IMR-90 (cell line): ENCODE measurements around the gene PPIL4. TPM values are rescaled to one million over a fixed set of nuclear protein-coding genes. Genes with fewer than 3 reads are reported as not detected.

Source experiments
- ATAC-seq: fragments of 200-7000 bp; cut with Tn5 transposase; 2 replicates; pipeline ENCODE4 v1.9.1; 2020; ENCODE audit warnings: low read depth, mild to moderate bottlenecking, moderate library complexity
- BruUV-seq: library from RNA; stranded (reverse); fragments of 400-500 nt; replicated peaks from 2 replicates; lab custom pipeline; 2021; lab: Mats Ljungman, UMichigan
- CTCF ChIA-PET: fragments of 300-600 bp; formaldehyde crosslinking; extraction: SDS; loops from one replicate; lab custom pipeline; 2021; ENCODE audit warnings: antibody characterized with exemption; lab: Yijun Ruan, JAX
- POLR2A ChIA-PET: fragments of 300-600 bp; sonication (Branson Sonifier 250); formaldehyde crosslinking; loops from one replicate; lab custom pipeline; 2022; ENCODE audit warnings: antibody characterized with exemption; ENCODE audit not compliant: unreplicated experiment; lab: Charles Lee
- DNase-seq: peaks from one replicate; pipeline ENCODE4 v3.0.0; 2013
- H2AFZ ChIP-seq: replicated peaks from 2 replicates; pipeline ENCODE3; 2013; ENCODE audit warnings: low read length, mild to moderate bottlenecking; ENCODE audit not compliant: poor library complexity
- H2AK5ac ChIP-seq: 2 replicates; pipeline ENCODE4 v1.6.1; 2013; ENCODE audit warnings: low read depth, low read length, inconsistent platforms
- H2AK9ac ChIP-seq: replicated peaks from 2 replicates; pipeline ENCODE3; 2013; ENCODE audit warnings: mild to moderate bottlenecking, low read depth, low read length, moderate library complexity; ENCODE audit not compliant: poor library complexity
- H2BK120ac ChIP-seq: 2 replicates; pipeline ENCODE4 v1.6.1; 2013; ENCODE audit warnings: low read depth, low read length, inconsistent platforms
- H2BK15ac ChIP-seq: 3 replicates; pipeline ENCODE4 v1.6.1; 2013; ENCODE audit warnings: low read depth, low read length, inconsistent platforms
- H2BK20ac ChIP-seq: 2 replicates; pipeline ENCODE4 v1.6.1; 2013; ENCODE audit warnings: low read depth, mild to moderate bottlenecking, inconsistent platforms, low read length, moderate library complexity
- H2BK5ac ChIP-seq: 2 replicates; pipeline ENCODE4 v1.6.1; 2013; ENCODE audit warnings: mild to moderate bottlenecking, low read depth, low read length, inconsistent platforms; ENCODE audit not compliant: poor library complexity, severe bottlenecking
- H3K14ac ChIP-seq: replicated peaks from 2 replicates; pipeline ENCODE4 v1.6.1; 2013; ENCODE audit warnings: low read depth, low read length, inconsistent platforms
- H3K18ac ChIP-seq: 2 replicates; pipeline ENCODE4 v1.6.1; 2013; ENCODE audit warnings: low read depth, low read length, control low read depth
- H3K23ac ChIP-seq: 2 replicates; pipeline ENCODE4 v1.6.1; 2013; ENCODE audit warnings: low read depth, low read length, inconsistent platforms
- H3K27ac ChIP-seq: 2 replicates; pipeline ENCODE4 v1.5.1; 2013; ENCODE audit warnings: mild to moderate bottlenecking, control low read depth, low read length; ENCODE audit not compliant: insufficient read depth
- H3K27me3 ChIP-seq: 2 replicates; pipeline ENCODE4 v1.6.1; 2013; ENCODE audit warnings: low read length; ENCODE audit not compliant: control insufficient read depth, insufficient read depth
- H3K36me3 ChIP-seq: 2 replicates; pipeline ENCODE4 v1.6.1; 2013; ENCODE audit warnings: low read length, mixed read lengths; ENCODE audit not compliant: control insufficient read depth, insufficient read depth
- H3K4ac ChIP-seq: 2 replicates; pipeline ENCODE4 v1.6.1; 2013; ENCODE audit warnings: low read depth, low read length, inconsistent platforms
- H3K4me1 ChIP-seq: 2 replicates; pipeline ENCODE4 v1.6.1; 2013; ENCODE audit warnings: low read length, mixed read lengths; ENCODE audit not compliant: control insufficient read depth, insufficient read depth
- H3K4me2 ChIP-seq: 2 replicates; pipeline ENCODE4 v1.6.1; 2013; ENCODE audit warnings: low read depth, mild to moderate bottlenecking, control low read depth, low read length, moderate library complexity
- H3K4me3 ChIP-seq: 2 replicates; pipeline ENCODE4 v1.5.1; 2013; ENCODE audit warnings: low read depth, mild to moderate bottlenecking, control low read depth, low read length, moderate library complexity; ENCODE audit not compliant: insufficient read depth
- H3K56ac ChIP-seq: 2 replicates; pipeline ENCODE4 v1.6.1; 2013; ENCODE audit warnings: low read length, inconsistent platforms; ENCODE audit not compliant: insufficient read depth; ENCODE audit errors: extremely low read depth
- H3K79me1 ChIP-seq, 2 experiments: 2 replicates each; pipeline ENCODE4 v1.6.1; 2013; ENCODE audit warnings: low read length in 2 of 2, inconsistent platforms in 1 of 2, low read depth in 1 of 2
- H3K9ac ChIP-seq: 2 replicates; pipeline ENCODE4 v1.6.1; 2013; ENCODE audit warnings: low read depth, low read length, control low read depth
- H3K9me1 ChIP-seq: 2 replicates; pipeline ENCODE4 v1.6.1; 2013; ENCODE audit warnings: low read length, inconsistent platforms; ENCODE audit not compliant: insufficient read depth
- H3K9me3 ChIP-seq: 2 replicates; pipeline ENCODE4 v1.6.1; 2013; ENCODE audit warnings: low read length; ENCODE audit not compliant: control insufficient read depth, insufficient read depth
- H4K20me1 ChIP-seq: 2 replicates; pipeline ENCODE4 v1.6.1; 2013; ENCODE audit warnings: low read length, inconsistent platforms; ENCODE audit not compliant: insufficient read depth
- H4K5ac ChIP-seq: 2 replicates; pipeline ENCODE4 v1.6.1; 2013; ENCODE audit warnings: mild to moderate bottlenecking, low read depth, low read length, control low read depth
- H4K8ac ChIP-seq, 2 experiments: 2 replicates each; pipeline ENCODE4 v1.6.1; 2013; ENCODE audit warnings: low read depth in 2 of 2, low read length in 2 of 2, control low read depth in 1 of 2, inconsistent platforms in 1 of 2
- H4K91ac ChIP-seq: 2 replicates; pipeline ENCODE4 v1.6.1; 2013; ENCODE audit warnings: low read depth, low read length, inconsistent platforms; ENCODE audit not compliant: insufficient read depth
- BHLHE40 ChIP-seq: fragments of 150-350 bp; IDR thresholded peaks from 2 replicates; pipeline ENCODE4 v1.6.1; 2016; ENCODE audit warnings: mild to moderate bottlenecking, low read depth, low read length
- CHD1 ChIP-seq: IDR thresholded peaks from 2 replicates; pipeline ENCODE4 v1.6.1; 2012; ENCODE audit warnings: low read depth, low read length, improper control_type of control experiment
- FOS ChIP-seq: fragments of 150-350 bp; IDR thresholded peaks from 2 replicates; pipeline ENCODE4 v1.6.1; 2016; ENCODE audit warnings: low read depth, low read length
- MAFK ChIP-seq: IDR thresholded peaks from 2 replicates; pipeline ENCODE4 v1.6.1; 2012; ENCODE audit warnings: low read depth, low read length, improper control_type of control experiment
- MAZ ChIP-seq: IDR thresholded peaks from 2 replicates; pipeline ENCODE4 v1.6.1; 2012; ENCODE audit warnings: low read depth, mild to moderate bottlenecking, low read length, improper control_type of control experiment, moderate library complexity, borderline replicate concordance
- NFE2L2 ChIP-seq: fragments of 150-350 bp; IDR thresholded peaks from 2 replicates; pipeline ENCODE4 v1.6.1; 2016; ENCODE audit warnings: low read depth, mild to moderate bottlenecking, low read length
- RAD21 ChIP-seq: IDR thresholded peaks from 2 replicates; pipeline ENCODE4 v1.6.1; 2012; ENCODE audit warnings: low read length, improper control_type of control experiment
- RFX5 ChIP-seq: IDR thresholded peaks from 2 replicates; pipeline ENCODE4 v1.8.0; 2012; ENCODE audit warnings: low read depth, mild to moderate bottlenecking, low read length, moderate library complexity
- SMC3 ChIP-seq: fragments of 150-350 bp; IDR thresholded peaks from 2 replicates; pipeline ENCODE4 v1.6.1; 2016; ENCODE audit warnings: low read depth, mild to moderate bottlenecking, antibody characterized with exemption, low read length, moderate library complexity
- dilution Hi-C: fragments of 300-500 bp; cut with HindIII; formaldehyde crosslinking; loops from one replicate; pipeline ENCODE4 v1.14.3; 2018; ENCODE audit warnings: low sequenced_read_pairs; ENCODE audit not compliant: unreplicated experiment
- in situ Hi-C: fragments of 300-500 bp; cut with MboI; formaldehyde crosslinking; loops from 3 replicates; pipeline ENCODE4 v1.14.3; 2019; ENCODE audit warnings: low sequenced_read_pairs, inconsistent platforms, mixed read lengths
- intact Hi-C: fragments of 100-400 bp; cut with micrococcal nuclease; formaldehyde crosslinking; loops from 2 replicates; pipeline ENCODE4 v1.10.0; 2022
- polyA plus RNA-seq, 3 experiments: library from polyadenylated mRNA; depleted of rRNA; stranded (reverse); fragments of >200 nt; gene quantifications; 2 replicates each; pipeline ENCODE4 v1.2.3, GENCODE V29; 2012; ENCODE audit warnings: low replicate concordance in 1 of 3
- total RNA-seq: library from RNA; depleted of rRNA; stranded (reverse); fragments of >200 nt; gene quantifications from 2 replicates; pipeline ENCODE4 v1.2.3, GENCODE V29; 2012
- TF ChIP-seq, protein P1 (sequence below): conservative IDR thresholded peaks from 2 replicates; pipeline ENCODE4 v1.5.1; 2012; ENCODE audit warnings: mild to moderate bottlenecking, low read depth, low read length, improper control_type of control experiment
- TF ChIP-seq, protein P2 (sequence below): fragments of 150-350 bp; IDR thresholded peaks from 2 replicates; pipeline ENCODE4 v1.6.1; 2017; ENCODE audit warnings: mild to moderate bottlenecking, antibody characterized with exemption, low read length, low read depth

The PPIL4 gene
- total and polyA plus RNA-seq, 2 of the 4 experiments (the other 2 are of a cell fraction), result 10.6 to 13.3 TPM

DNA sequence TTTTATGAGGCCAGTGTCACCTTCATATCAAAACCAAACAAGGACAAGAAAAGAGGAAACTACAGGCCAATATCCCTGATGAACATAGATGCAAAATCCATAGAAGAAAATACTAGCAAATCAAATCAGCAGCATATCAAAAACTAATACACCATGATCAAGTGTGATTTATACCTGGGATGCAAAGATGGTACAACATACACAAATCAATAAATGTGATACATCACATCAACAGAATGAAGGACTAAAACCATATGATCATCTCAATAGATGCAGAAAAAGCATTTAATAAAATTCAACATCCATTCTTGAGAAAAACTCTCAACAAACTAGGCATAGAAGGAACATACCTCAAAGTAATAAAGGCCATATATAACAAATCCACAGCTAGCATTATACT, 12.2 kb upstream of the PPIL4 start:
- Histone ChIP-seq H3K4me3 (no peak overlapping the region), H2AK9ac (no peak overlapping the region), H3K56ac (no peak overlapping the region), H4K5ac (no peak overlapping the region), H3K27me3 (peaks cover 7% of the 10 kb centered on the region), H2BK5ac (no peak overlapping the region), H2AK5ac (no peak overlapping the region), H2BK20ac (no peak overlapping the region), H3K27ac (no peak overlapping the region), H2BK15ac (no peak overlapping the region), H2AFZ (no peak overlapping the region), H4K20me1 (no peaks in the 10 kb centered on the region), H3K4me1 (no peaks in the 10 kb centered on the region), H4K91ac (no peak overlapping the region), H3K4me2 (no peak overlapping the region), H4K8ac (no peak overlapping the region), H3K4ac (no peak overlapping the region), H3K14ac (no peak overlapping the region), H3K79me1 (no peaks in the 10 kb centered on the region), H3K9me3 (no peaks in the 10 kb centered on the region), H3K9me1 (no peaks in the 10 kb centered on the region; the same call in 1 of the 2 replicates), H3K9ac (no peak overlapping the region), H3K23ac (no peak overlapping the region), H3K36me3 (no peaks in the 10 kb centered on the region), H3K18ac (no peak overlapping the region), H2BK120ac (no peak overlapping the region)
- BruUV-seq, result no TSS peak
- ChIA-PET CTCF (no interaction called here), POLR2A (no interaction called here)
- ATAC-seq, result no peak
- dilution Hi-C loops, result no loop called here
- in situ Hi-C loops, result no loop called here
- intact Hi-C loops, result no loop called here
- no peak for TF ChIP-seq RFX5
- TF ChIP-seq MAFK, result no peak
- TF ChIP-seq, protein P1, sequence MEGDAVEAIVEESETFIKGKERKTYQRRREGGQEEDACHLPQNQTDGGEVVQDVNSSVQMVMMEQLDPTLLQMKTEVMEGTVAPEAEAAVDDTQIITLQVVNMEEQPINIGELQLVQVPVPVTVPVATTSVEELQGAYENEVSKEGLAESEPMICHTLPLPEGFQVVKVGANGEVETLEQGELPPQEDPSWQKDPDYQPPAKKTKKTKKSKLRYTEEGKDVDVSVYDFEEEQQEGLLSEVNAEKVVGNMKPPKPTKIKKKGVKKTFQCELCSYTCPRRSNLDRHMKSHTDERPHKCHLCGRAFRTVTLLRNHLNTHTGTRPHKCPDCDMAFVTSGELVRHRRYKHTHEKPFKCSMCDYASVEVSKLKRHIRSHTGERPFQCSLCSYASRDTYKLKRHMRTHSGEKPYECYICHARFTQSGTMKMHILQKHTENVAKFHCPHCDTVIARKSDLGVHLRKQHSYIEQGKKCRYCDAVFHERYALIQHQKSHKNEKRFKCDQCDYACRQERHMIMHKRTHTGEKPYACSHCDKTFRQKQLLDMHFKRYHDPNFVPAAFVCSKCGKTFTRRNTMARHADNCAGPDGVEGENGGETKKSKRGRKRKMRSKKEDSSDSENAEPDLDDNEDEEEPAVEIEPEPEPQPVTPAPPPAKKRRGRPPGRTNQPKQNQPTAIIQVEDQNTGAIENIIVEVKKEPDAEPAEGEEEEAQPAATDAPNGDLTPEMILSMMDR, result no peak
- TF ChIP-seq NFE2L2, result no peak
- no peak for TF ChIP-seq FOS
- TF ChIP-seq SMC3, result no peak
- TF ChIP-seq RAD21, result no peak
- TF ChIP-seq CHD1, result no peak
- TF ChIP-seq, protein P2, sequence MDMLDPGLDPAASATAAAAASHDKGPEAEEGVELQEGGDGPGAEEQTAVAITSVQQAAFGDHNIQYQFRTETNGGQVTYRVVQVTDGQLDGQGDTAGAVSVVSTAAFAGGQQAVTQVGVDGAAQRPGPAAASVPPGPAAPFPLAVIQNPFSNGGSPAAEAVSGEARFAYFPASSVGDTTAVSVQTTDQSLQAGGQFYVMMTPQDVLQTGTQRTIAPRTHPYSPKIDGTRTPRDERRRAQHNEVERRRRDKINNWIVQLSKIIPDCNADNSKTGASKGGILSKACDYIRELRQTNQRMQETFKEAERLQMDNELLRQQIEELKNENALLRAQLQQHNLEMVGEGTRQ, result no peak
- TF ChIP-seq MAZ, result no peak
- no peak for TF ChIP-seq BHLHE40
- no peak for DNase-seq
